Measurements from ENCODE around the gene CACNA1A.

The CACNA1A gene

GRCh38 chr19:13505164-13505695 lies 1.0 kb downstream of the CACNA1A start (continued):
- TF ChIP-seq ATF2 (tag by site-specific recombination; IDR thresholded peaks at IDR 0.05; ENCODE audit: low read depth) (no peak), ZNF354C (tag by site-specific recombination; IDR thresholded peaks at IDR 0.05; ENCODE audit: borderline replicate concordance, low read depth) (no peak), ZNF140 (tag by site-specific recombination; IDR thresholded peaks at IDR 0.05) (no peak), ZNF514 (tag by site-specific recombination; IDR thresholded peaks at IDR 0.05) (no peak), ZNF548 (tag by site-specific recombination; IDR thresholded peaks at IDR 0.05) (no peak), SP3 (tag by site-specific recombination; IDR thresholded peaks at IDR 0.05) (no peak), ZNF610 (tag by site-specific recombination; IDR thresholded peaks at IDR 0.05; ENCODE audit: borderline replicate concordance) (no peak), ZBTB44 (tag by site-specific recombination; IDR thresholded peaks at IDR 0.05) (no peak), TRIM28 (IDR thresholded peaks at IDR 0.05; ENCODE audit: borderline replicate concordance, low read length) (no peak), BCL6B (tag by site-specific recombination; IDR thresholded peaks at IDR 0.05) (no peak), ZNF549 (tag by site-specific recombination; IDR thresholded peaks at IDR 0.05) (no peak), ZNF214 (tag by site-specific recombination; IDR thresholded peaks at IDR 0.05; ENCODE audit: borderline replicate concordance) (no peak), ZNF558 (tag by site-specific recombination; IDR thresholded peaks at IDR 0.05) (no peak)

GRCh38 chr19:13503570-13504235 lies 2.6 kb downstream of the CACNA1A start:
- ChIA-PET POLR2A (no interaction called here), CTCF (interaction anchor here (1.0 kb wide), 1 partner anchor 225 kb away, joined by 6 read pairs; no protein-coding TSS in a partner anchor)
- Histone ChIP-seq H3K9me3 (ENCODE audit: control insufficient read depth, insufficient read depth, low read depth, low read length) (no peaks in the 10 kb centered on the region), H3K36me3 (ENCODE audit: control insufficient read depth in 2 of 2, insufficient read depth in 1 of 2, low read length in 2 of 2) (no peaks in the 10 kb centered on the region), H3K27ac (ENCODE audit: extremely low read depth, low read depth, low read length) (no peak overlapping the region), H3K4me1 (ENCODE audit: control insufficient read depth, insufficient read depth, low read length) (no peaks in the 10 kb centered on the region), H3K4me3 (ENCODE audit: low read depth, low read length) (no peak overlapping the region)
- TF ChIP-seq AEBP2 (tag by site-specific recombination; IDR thresholded peaks at IDR 0.05; ENCODE audit: borderline replicate concordance) (no peak), PBX3 (CRISPR knock-in tag; IDR thresholded peaks at IDR 0.05) (no peak), HOXD13 (CRISPR knock-in tag; IDR thresholded peaks at IDR 0.05; ENCODE audit: borderline replicate concordance) (no peak), ZNF777 (tag by site-specific recombination; IDR thresholded peaks at IDR 0.05; ENCODE audit: borderline replicate concordance) (no peak), ZNF362 (tag by site-specific recombination; IDR thresholded peaks at IDR 0.05) (no peak)

Measured in HEK293 (cell line).